HepG2 (cell line): Measurements from ENCODE around the gene CTDNEP1. TPM values are rescaled to one million over a fixed set of nuclear protein-coding genes. Genes with fewer than 3 reads are reported as not detected.
A peak's percentile ranks its signal among the peaks of the same experiment; 100 is the strongest.

Source experiments
- ATAC-seq: fragments of 200-7000 bp; cut with Tn5 transposase; 3 replicates; pipeline ENCODE4 v1.9.1; 2020; ENCODE audit warnings: mild to moderate bottlenecking, moderate library complexity
- BruUV-seq: library from RNA; stranded (reverse); fragments of 400-500 nt; replicated peaks from 2 replicates; lab custom pipeline; 2021; lab: Mats Ljungman, UMichigan
- CTCF ChIA-PET: fragments of 300-600 bp; formaldehyde crosslinking; extraction: SDS; loops from one replicate; lab custom pipeline; 2021; ENCODE audit warnings: low total read pairs, inconsistent platforms, low intra/inter-chr PET ratio; lab: Yijun Ruan, JAX
- POLR2A ChIA-PET: fragments of 350-600 bp; sonication (Branson Sonifier 250); formaldehyde crosslinking; loops from one replicate; lab custom pipeline; 2020; ENCODE audit warnings: antibody characterized with exemption, inconsistent platforms; lab: Yijun Ruan, JAX
- DNase-seq: peaks from one replicate; pipeline ENCODE4 v3.0.0-alpha.2; 2015; ENCODE audit warnings: low spot score
- FAIRE-seq: peaks from 3 replicates; lab custom pipeline; 2011; peaks lifted over from hg19 to GRCh38; lab: Jason Lieb, UNC
- H2AFZ ChIP-seq: one replicate; pipeline ENCODE4 v1.6.1; 2011; ENCODE audit warnings: low read length, inconsistent platforms
- H3K27ac ChIP-seq: fragments of 300-600 bp; 3 replicates; pipeline ENCODE4 v1.8.0; 2011; ENCODE audit warnings: mixed run types, mild to moderate bottlenecking, mixed read lengths, low read length, inconsistent platforms; ENCODE audit not compliant: insufficient read depth; ENCODE audit errors: extremely low read length
- H3K27me3 ChIP-seq, 2 experiments: fragments of 200-600 bp in 1 of 2; 2 replicates in 1 of 2; 3 replicates in 1 of 2; pipeline versions ENCODE4 v1.6.0 to v1.8.0; 2011; ENCODE audit warnings: low read length in 2 of 2, mild to moderate bottlenecking in 2 of 2, moderate library complexity in 2 of 2, inconsistent platforms in 1 of 2; ENCODE audit not compliant: insufficient read depth in 2 of 2, control insufficient read depth in 1 of 2
- H3K36me3 ChIP-seq, 2 experiments: fragments of 200-600 bp in 1 of 2; replicated peaks in 1 of 2; 2 replicates in 1 of 2; 3 replicates in 1 of 2; pipeline versions ENCODE4 v1.5.1 to v1.8.0; 2011; ENCODE audit warnings: low read length in 2 of 2, inconsistent platforms in 1 of 2; ENCODE audit not compliant: insufficient read depth in 2 of 2, control insufficient read depth in 1 of 2
- H3K4me1 ChIP-seq: 2 replicates; pipeline ENCODE4 v1.5.1; 2012; ENCODE audit warnings: low read length, inconsistent platforms; ENCODE audit not compliant: insufficient read depth
- H3K4me2 ChIP-seq: 2 replicates; pipeline ENCODE4 v1.6.0; 2011; ENCODE audit warnings: low read depth, low read length, inconsistent platforms
- H3K4me3 ChIP-seq, 3 experiments: fragments of 200-600 bp in 1 of 3; sonication (generic), shearing (Covaris generic) in 1 of 3; replicated peaks in 1 of 3; 2 replicates each; pipeline ENCODE4 v1.5.1; 2011 to 2016; ENCODE audit warnings: low read length in 3 of 3, inconsistent platforms in 2 of 3, low read depth in 2 of 3, mild to moderate bottlenecking in 2 of 3, control low read depth in 1 of 3, mixed read lengths in 1 of 3; ENCODE audit not compliant: insufficient read depth in 1 of 3
- H3K79me2 ChIP-seq: one replicate; pipeline ENCODE4 v1.6.1; 2011; ENCODE audit warnings: low read length, inconsistent platforms; ENCODE audit not compliant: insufficient read depth
- H3K9ac ChIP-seq: 2 replicates; pipeline ENCODE4 v1.6.0; 2011; ENCODE audit warnings: mild to moderate bottlenecking, low read depth, low read length, inconsistent platforms; ENCODE audit not compliant: insufficient read depth
- H3K9me3 ChIP-seq: 2 replicates; pipeline ENCODE4 v1.5.1; 2012; ENCODE audit warnings: mild to moderate bottlenecking, low read length
- H4K20me1 ChIP-seq: 2 replicates; pipeline ENCODE4 v1.6.0; 2011; ENCODE audit warnings: inconsistent platforms, mild to moderate bottlenecking, low read length, moderate library complexity; ENCODE audit not compliant: insufficient read depth
- AGO2 ChIP-seq: fragments of 200-400 bp; formaldehyde crosslinking; optimal IDR thresholded peaks from 2 replicates; pipeline ENCODE3; 2017; ENCODE audit warnings: mild to moderate bottlenecking, low read depth, low read length, moderate library complexity
- HOXA9 ChIP-seq: sonication (generic); formaldehyde crosslinking; IDR thresholded peaks from 2 replicates; pipeline ENCODE4 v1.8.1; 2022; ENCODE audit warnings: missing genetic modification reagents, mild to moderate bottlenecking, moderate library complexity, borderline replicate concordance
- MEIS2 ChIP-seq: sonication (generic); formaldehyde crosslinking; IDR thresholded peaks from 2 replicates; pipeline ENCODE4 v1.9.0; 2021; ENCODE audit warnings: mild to moderate bottlenecking, missing genetic modification reagents
- MXD3 ChIP-seq: IDR thresholded peaks from 2 replicates; pipeline ENCODE4 v1.6.1; 2016; ENCODE audit warnings: mild to moderate bottlenecking, missing biosample characterization, missing genetic modification reagents
- NONO ChIP-seq, 2 experiments: fragments of 450-650 bp in 1 of 2; sonication (generic) in 1 of 2; formaldehyde crosslinking in 1 of 2; IDR thresholded peaks in 1 of 2; conservative IDR thresholded peaks in 1 of 2; 2 replicates each; pipeline versions ENCODE4 v1.6.1 to v1.8.0; 2017 to 2022; ENCODE audit warnings: mild to moderate bottlenecking in 1 of 2, missing genetic modification reagents in 1 of 2, moderate library complexity in 1 of 2
- POGZ ChIP-seq: sonication (generic); formaldehyde crosslinking; IDR thresholded peaks from 2 replicates; pipeline ENCODE4 v1.4.0; 2020; ENCODE audit warnings: mild to moderate bottlenecking, missing genetic modification reagents
- SKI ChIP-seq: fragments of 450-650 bp; IDR thresholded peaks from one replicate; pipeline ENCODE4 v1.6.1; 2018; ENCODE audit warnings: mild to moderate bottlenecking; ENCODE audit not compliant: partially characterized antibody
- TP53 ChIP-seq: sonication (generic); formaldehyde crosslinking; conservative IDR thresholded peaks from 2 replicates; pipeline ENCODE4 v1.4.0; 2020; ENCODE audit warnings: missing genetic modification reagents
- TRIM24 ChIP-seq: sonication (generic); formaldehyde crosslinking; IDR thresholded peaks from 2 replicates; pipeline ENCODE4 v1.8.0; 2022; ENCODE audit warnings: mild to moderate bottlenecking, missing genetic modification reagents
- ZNF549 ChIP-seq: sonication (generic); formaldehyde crosslinking; IDR thresholded peaks from 2 replicates; pipeline ENCODE4 v1.5.0; 2020; ENCODE audit warnings: missing genetic modification reagents
- ZNF572 ChIP-seq: sonication (generic); formaldehyde crosslinking; IDR thresholded peaks from 2 replicates; pipeline ENCODE4 v1.5.1; 2020; ENCODE audit warnings: mild to moderate bottlenecking, missing genetic modification reagents
- ZNF616 ChIP-seq: sonication (generic); formaldehyde crosslinking; IDR thresholded peaks from 2 replicates; pipeline ENCODE4 v1.5.0; 2020; ENCODE audit warnings: low read depth, mild to moderate bottlenecking, missing genetic modification reagents
- ZNF761 ChIP-seq: sonication (generic); formaldehyde crosslinking; conservative IDR thresholded peaks from 2 replicates; pipeline ENCODE4 v1.4.0; 2020; ENCODE audit warnings: mild to moderate bottlenecking, missing genetic modification reagents
- ZNF768 ChIP-seq: sonication (generic); formaldehyde crosslinking; IDR thresholded peaks from 2 replicates; pipeline ENCODE4 v1.4.0; 2020; ENCODE audit warnings: missing genetic modification reagents
- WGBS: methylation state at CpG from one replicate; pipeline ENCODE4 v1.1.6; 2017; ENCODE audit warnings: low lambda C conversion rate; 5-methylcytosine and 5-hydroxymethylcytosine counted together
- in situ Hi-C: cut with HindIII; loops from 2 replicates; pipeline ENCODE4 v1.10.0; 2017; ENCODE audit warnings: low pct_unique_long_range_greater_than_20kb; ENCODE audit not compliant: extremely low pct_ligation_motif_present
- intact Hi-C: fragments of 100-400 bp; cut with micrococcal nuclease; formaldehyde crosslinking; loops from one replicate; pipeline ENCODE4 v1.10.0; 2022; ENCODE audit not compliant: unreplicated experiment
- polyA plus RNA-seq, 8 experiments: library from polyadenylated mRNA; depleted of rRNA in 3 of 8; stranded (reverse) in 7 of 8; unstranded in 1 of 8; fragments of >200 nt; fragmentation: Illumina TruSeq in 4 of 8; extraction: Trizol in 4 of 8; gene quantifications; 2 replicates each; pipeline versions ENCODE4 v1.2.1 to v1.2.3, GENCODE V29; 2011 to 2016; ENCODE audit warnings: low read depth in 4 of 8, missing spikeins in 1 of 8, mixed read lengths in 1 of 8; ENCODE audit not compliant: insufficient read depth in 1 of 8
- total RNA-seq, 5 experiments: library from RNA; depleted of rRNA; stranded (reverse); fragments of >200 nt; fragmentation: Illumina TruSeq; extraction: Trizol; gene quantifications; 2 replicates each; pipeline ENCODE4 v1.2.3, GENCODE V29; 2016; ENCODE audit warnings: low read depth in 1 of 5
- TF ChIP-seq, protein P1 (sequence below): sonication (generic); formaldehyde crosslinking; IDR thresholded peaks from 2 replicates; pipeline ENCODE4 v1.4.0; 2020; ENCODE audit warnings: mild to moderate bottlenecking, missing genetic modification reagents
- TF ChIP-seq, protein P2 (sequence below): sonication (generic); formaldehyde crosslinking; IDR thresholded peaks from 2 replicates; pipeline ENCODE4 v1.5.1; 2020; ENCODE audit warnings: mild to moderate bottlenecking, missing genetic modification reagents, moderate library complexity

The CTDNEP1 gene
- total and polyA plus RNA-seq, 2 of the 13 experiments (the other 11 are each of a cell fraction or from before 2014, with no cell fraction given), result 19.8 to 118 TPM

DNA sequence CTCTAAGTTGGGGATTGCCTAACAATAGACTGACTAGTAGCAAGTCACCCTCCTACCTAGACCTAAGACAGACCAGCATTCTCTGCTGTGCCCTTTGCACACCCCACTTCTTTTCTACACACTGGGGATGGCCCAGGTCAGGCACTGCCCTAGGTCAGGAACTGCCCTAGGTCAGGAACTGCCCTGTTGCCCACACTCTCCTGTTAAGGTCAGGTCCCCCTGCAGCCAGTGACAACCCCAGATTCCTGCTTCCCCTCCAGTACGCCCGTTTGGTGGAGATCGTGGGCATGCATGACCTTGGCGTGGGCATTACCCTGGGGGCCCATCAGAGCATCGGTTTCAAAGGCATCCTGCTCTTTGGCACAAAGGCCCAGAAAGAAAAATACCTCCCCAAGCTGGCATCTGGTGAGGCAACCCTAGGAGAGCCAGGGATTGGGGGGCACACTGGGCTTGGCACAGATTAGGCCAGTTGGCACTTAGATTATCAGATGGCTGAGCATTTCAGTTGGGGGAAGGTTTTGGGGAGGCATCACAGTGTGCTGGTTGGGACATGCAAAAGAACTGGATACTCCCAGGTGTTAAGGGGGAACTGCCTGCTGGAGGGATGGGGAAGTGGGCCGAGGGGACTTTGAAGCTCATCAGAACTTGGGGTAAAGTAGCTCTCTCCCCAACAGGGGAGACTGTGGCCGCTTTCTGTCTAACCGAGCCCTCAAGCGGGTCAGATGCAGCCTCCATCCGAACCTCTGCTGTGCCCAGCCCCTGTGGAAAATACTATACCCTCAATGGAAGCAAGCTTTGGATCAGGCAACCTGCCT is 30.0 kb downstream of the CTDNEP1 start (continued):
- no peak for TF ChIP-seq NONO (IDR thresholded peaks at IDR 0.05)
- TF ChIP-seq NONO (CRISPR knock-in tag; conservative IDR thresholded peaks at IDR 0.05), result 0 out of 2 replicates have a peak, but pooled peaks have one; percentile 5
- TF ChIP-seq ZNF761 (CRISPR knock-in tag), result 0 out of 2 replicates have a peak, but pooled peaks have one; percentile 43
- TF ChIP-seq AGO2, result peak; percentile 42

GRCh38 chr17:7220593-7221277 is 30.8 kb downstream of the CTDNEP1 start:
- ChIA-PET CTCF (interaction anchor here (0.6 to 1.3 kb wide), 2 partner anchors 75 to 76 kb away, joined by 4 to 6 read pairs; no protein-coding TSS in a partner anchor), POLR2A (interaction anchor here (0.6 to 6.8 kb wide), 19 partner anchors 10 to 185 kb away, joined by 3 to 140 read pairs (median 8); partner anchors contain the start of genes ASGR1, CTDNEP1, DVL2 and ELP5)
- Histone ChIP-seq H3K27me3 (peaks cover 0 to 4% of the 10 kb centered on the region in 2 experiments; a peak in 2 of 5 replicates), H2AFZ (no peak overlapping the region), H3K4me2 (peak overlapping the region; percentile 99), H3K79me2 (peaks cover 14% of the 10 kb centered on the region), H3K9ac (peak overlapping the region; percentile 90), H3K36me3 (peaks cover 10 to 44% of the 10 kb centered on the region in 2 experiments; a peak in 4 of 5 replicates), H3K4me1 (peaks cover 54% of the 10 kb centered on the region), H3K9me3 (no peaks in the 10 kb centered on the region), H3K4me3 (peak overlapping the region; percentile 73 to 93 (median 90)), H4K20me1 (peaks cover 10% of the 10 kb centered on the region; the same call in 1 of the 2 replicates), H3K27ac (peak overlapping the region; percentile 96)
- ATAC-seq (peak; percentile 47), FAIRE-seq (peak; percentile 50), DNase-seq (peak; percentile 44)
- in situ Hi-C loops (no loop called here), intact Hi-C loops (loop anchor here (1.0 kb wide), 1 partner anchor 60 kb away; no protein-coding TSS in a partner anchor)
- 36% methylated on average over 9 of the region's 11 CpGs for WGBS
- BruUV-seq, result no TSS peak
- TF ChIP-seq ZNF549 (CRISPR knock-in tag), result no peak
- TF ChIP-seq ZNF572, result no peak
- no peak for TF ChIP-seq ZNF616 (CRISPR knock-in tag)
- no peak for TF ChIP-seq MXD3 (CRISPR knock-in tag)
- TF ChIP-seq ZNF768 (CRISPR knock-in tag), result no peak
- TF ChIP-seq, protein P1, sequence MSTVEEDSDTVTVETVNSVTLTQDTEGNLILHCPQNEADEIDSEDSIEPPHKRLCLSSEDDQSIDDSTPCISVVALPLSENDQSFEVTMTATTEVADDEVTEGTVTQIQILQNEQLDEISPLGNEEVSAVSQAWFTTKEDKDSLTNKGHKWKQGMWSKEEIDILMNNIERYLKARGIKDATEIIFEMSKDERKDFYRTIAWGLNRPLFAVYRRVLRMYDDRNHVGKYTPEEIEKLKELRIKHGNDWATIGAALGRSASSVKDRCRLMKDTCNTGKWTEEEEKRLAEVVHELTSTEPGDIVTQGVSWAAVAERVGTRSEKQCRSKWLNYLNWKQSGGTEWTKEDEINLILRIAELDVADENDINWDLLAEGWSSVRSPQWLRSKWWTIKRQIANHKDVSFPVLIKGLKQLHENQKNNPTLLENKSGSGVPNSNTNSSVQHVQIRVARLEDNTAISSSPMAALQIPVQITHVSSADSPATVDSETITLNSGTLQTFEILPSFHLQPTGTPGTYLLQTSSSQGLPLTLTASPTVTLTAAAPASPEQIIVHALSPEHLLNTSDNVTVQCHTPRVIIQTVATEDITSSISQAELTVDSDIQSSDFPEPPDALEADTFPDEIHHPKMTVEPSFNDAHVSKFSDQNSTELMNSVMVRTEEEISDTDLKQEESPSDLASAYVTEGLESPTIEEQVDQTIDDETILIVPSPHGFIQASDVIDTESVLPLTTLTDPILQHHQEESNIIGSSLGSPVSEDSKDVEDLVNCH (CRISPR knock-in tag), result no peak
- TF ChIP-seq HOXA9, result no peak
- TF ChIP-seq TRIM24, result no peak
- TF ChIP-seq, protein P2, sequence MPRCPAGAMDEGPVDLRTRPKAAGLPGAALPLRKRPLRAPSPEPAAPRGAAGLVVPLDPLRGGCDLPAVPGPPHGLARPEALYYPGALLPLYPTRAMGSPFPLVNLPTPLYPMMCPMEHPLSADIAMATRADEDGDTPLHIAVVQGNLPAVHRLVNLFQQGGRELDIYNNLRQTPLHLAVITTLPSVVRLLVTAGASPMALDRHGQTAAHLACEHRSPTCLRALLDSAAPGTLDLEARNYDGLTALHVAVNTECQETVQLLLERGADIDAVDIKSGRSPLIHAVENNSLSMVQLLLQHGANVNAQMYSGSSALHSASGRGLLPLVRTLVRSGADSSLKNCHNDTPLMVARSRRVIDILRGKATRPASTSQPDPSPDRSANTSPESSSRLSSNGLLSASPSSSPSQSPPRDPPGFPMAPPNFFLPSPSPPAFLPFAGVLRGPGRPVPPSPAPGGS (CRISPR knock-in tag), result no peak
- TF ChIP-seq MEIS2 (CRISPR knock-in tag), result 0 out of 2 replicates have a peak, but pooled peaks have one; percentile 43
- TF ChIP-seq SKI, result no peak
- no peak for TF ChIP-seq POGZ (CRISPR knock-in tag)
- TF ChIP-seq TP53 (CRISPR knock-in tag), result no peak
